NCI-H146 treated with DMSO at 0.1 percent for 48 hours (cell line): Measurements from ENCODE around the gene MEGF10.

Source experiments
- DNase-seq: peaks from one replicate; lab custom pipeline; 2025; ENCODE audit not compliant: unreplicated experiment; lab: John Stamatoyannopoulos, UW

Gene MEGF10

DNA sequence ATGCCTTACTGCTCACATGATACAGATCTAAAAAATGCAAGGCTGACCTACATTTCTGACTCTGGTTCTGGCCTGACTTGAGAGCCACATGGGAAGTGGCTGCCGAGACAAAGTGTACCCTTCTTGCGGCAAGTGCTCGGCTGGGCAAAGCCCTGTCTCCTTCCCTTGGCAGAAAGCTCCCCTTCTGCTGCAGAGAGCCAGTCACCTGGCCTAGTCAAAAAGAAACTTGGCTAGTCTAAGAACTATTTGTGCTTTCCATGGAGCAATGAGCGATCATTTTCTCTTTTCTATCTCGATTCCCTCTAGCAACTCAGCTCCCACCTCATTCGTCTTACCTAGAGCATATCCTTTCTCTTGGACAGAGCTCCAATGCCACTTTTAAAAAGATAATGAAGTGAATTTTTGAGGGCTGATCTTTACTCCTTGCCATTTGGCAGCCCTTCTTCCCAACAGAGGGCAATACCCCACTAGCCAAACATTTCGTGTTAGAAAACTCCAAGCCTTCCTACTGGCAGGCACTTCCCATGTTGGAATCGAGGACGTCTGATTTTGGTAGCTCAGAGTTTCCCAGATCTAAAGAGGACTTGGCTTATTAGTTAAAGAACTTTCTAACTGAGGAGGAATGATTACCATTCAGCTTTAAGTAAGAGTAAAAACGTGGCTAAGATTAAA is 118.8 kb downstream of the MEGF10 start:
- no peak for DNase-seq

DNA sequence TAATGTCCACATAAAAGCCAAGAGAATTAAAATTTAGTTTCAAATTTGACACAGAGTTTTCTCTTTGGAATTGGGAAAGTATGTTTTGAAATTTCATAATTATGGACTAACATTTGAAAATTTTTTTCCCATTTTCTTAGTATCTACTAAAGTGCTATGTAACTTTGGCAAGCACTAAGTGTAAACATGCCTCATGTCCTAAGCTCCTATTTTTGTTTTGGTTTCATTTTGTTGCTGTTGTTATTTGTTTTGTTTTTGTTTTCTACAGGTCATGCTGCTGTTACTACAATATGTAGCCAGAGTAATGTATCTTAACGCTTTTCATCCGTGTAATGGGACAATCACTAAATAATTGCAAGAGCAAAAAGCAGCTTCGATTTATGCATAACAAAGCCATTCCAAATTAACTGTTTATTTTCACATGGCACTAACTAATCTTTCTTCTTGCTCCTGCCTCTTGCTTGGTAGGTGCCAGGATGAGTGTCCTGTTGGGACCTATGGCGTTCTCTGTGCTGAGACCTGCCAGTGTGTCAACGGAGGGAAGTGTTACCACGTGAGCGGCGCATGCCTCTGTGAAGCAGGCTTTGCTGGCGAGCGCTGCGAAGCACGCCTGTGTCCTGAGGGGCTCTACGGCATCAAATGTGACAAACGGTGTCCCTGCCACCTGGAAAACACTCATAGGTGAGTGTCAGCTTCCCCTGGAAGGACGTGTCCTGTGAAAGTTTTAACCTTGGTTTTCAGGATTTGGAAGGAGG is 119.5 kb downstream of the MEGF10 start:
- DNase-seq, result no peak

DNA sequence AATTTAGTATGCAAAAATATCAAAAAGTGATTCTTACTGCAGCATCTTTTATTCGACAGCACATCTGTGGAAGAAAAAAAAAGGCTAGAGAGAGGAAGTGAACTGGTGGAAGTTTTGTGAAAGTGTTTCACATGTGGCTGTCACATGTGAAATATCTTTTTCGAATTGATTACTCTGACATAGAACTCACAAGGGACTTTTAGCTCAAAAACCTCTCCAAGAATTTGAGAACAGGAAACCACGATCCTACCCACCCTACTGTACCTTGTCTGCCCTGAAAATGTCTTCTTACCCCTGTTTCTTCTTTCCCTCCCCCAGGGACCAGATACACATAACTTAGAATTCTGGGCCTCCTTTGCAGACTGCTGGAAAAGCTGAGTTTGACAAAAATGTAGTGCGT is 120.4 kb downstream of the MEGF10 start:
- DNase-seq, result no peak

DNA sequence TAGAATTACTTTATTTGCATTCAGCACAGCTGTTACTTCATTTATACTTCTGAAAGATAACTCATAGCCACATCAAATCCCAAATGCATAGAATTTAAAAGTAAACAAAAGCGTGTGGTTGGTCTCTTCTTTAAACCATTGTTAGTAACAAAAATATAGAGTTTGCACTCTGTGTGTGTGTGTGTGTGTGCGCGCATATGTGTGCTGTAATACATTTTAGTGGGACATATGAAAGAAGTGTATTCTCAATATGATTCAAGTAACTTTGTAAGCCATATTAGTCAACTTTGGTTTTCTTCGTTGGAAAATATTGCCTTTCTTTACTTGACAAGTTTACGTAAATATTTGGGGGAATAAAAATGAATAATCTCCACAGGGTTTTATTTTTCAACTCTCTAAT is 120.8 kb downstream of the MEGF10 start:
- no peak for DNase-seq

DNA sequence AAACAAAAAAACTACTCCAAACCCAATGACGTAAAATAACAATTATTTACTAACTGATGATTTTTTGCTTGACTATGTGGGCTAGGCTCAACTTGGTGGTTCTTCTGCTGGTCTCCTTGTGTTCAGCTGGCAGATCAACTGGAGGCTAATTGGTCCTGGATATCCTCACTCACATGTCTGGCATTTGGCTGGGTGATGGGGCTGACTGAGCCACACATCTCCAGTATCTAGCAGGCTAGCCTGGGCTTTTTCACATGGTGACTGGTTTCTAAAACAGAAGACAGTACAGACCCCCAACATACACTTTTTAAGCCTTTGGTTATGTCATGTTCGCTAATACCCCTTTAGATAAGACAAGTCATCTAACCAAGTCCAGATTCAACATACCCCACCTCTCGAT is 122.1 kb downstream of the MEGF10 start:
- DNase-seq, result no peak

DNA sequence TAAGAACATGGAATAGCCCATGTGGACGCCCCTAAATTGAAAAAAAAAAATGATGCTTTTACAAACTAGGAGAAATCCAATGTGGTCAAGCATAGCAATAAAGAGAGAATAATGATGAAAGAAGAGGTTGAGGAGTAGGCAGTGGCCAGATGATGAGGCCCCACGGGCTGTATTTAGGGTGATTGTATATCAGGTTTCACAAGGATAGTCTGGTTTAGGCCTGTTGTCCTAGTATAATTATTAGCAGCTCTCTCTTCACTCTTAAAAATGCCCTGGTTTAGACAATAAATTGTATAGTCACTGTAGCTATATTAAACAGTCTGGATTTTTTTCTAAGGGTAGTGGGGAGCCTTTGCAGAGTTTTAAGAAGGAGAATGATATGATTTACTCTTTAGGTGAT is 124.4 kb downstream of the MEGF10 start:
- DNase-seq, result no peak

DNA sequence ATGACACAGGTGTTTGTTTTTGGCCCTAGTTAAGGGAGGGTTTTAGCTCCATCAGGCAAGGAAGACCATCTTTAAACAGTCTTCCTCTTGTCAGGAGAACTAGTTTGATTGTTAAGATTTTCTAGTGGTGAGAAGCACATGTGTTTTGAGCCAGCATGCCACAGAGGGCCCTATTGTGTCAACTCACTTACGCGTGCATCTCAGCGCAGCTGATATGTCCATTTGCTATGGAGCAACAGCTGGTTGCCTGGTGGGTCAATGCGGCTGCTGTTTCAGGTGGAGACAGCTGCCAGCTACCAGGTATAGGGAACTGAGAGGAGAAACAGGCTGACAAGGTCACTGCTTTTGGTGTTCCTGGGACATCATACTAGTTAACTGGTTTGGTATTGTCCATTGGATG is 126.3 kb downstream of the MEGF10 start:
- no peak for DNase-seq

DNA sequence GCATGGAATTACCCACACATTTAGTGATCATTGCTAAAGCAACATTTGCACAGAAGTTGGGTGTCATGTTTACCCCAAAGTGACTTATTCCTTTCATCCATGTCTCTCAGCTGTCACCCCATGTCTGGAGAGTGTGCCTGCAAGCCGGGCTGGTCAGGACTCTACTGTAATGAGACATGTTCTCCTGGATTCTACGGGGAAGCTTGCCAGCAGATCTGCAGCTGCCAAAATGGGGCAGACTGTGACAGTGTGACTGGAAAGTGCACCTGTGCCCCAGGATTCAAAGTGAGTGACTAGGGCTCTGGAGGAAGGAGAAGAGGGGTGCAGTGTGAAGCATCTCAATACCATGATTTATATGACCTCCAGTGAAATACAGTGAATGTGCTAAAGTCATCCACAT is 126.9 kb downstream of the MEGF10 start:
- DNase-seq, result no peak

DNA sequence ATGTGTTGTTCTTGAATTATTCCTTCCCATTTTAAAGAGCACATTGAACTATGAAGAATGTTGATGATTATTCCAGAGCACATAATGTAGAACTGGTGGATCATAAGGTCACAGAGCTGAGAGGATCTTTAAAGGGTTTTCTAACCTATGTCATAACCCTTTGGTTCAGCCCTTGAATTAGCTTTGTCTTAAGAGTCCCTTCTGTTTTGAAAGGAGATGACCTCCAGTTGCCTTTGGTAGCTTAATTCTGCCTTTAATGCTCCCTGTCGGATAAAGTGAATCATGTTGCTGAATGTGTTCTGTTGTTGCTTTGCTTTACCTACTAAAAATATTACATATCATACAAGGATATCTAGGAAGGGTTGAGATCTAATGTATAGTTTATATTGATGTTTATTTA is 127.8 kb downstream of the MEGF10 start:
- DNase-seq, result no peak

DNA sequence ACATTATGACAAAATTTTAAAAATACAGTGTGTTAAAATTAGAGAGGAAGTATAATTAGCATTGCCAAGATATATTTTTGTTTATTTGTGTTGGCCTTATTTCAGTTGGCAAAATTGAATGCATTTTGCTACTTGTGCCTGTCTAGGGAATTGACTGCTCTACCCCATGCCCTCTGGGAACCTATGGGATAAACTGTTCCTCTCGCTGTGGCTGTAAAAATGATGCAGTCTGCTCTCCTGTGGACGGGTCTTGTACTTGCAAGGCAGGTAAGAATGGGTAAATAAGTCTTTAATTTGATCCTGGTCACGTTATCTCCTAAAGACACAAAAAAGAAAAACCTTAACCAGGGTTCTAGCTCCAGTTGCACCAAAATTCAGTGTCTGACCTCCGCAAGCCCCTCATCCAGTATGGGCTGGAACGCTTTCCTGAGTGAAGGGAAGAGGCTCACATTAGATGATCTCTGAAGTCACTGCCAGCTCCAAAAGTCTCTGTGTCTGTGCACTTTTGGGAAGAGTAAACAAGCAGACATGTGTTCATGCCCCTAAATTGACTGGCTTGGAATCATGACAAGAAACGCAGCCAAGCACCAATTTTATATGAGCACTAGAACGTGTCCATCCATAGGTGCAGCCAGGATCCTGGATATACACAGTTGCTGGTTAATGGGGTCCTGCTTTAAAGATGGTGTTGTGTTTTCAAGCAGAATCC is 128.5 kb downstream of the MEGF10 start:
- DNase-seq, result no peak

DNA sequence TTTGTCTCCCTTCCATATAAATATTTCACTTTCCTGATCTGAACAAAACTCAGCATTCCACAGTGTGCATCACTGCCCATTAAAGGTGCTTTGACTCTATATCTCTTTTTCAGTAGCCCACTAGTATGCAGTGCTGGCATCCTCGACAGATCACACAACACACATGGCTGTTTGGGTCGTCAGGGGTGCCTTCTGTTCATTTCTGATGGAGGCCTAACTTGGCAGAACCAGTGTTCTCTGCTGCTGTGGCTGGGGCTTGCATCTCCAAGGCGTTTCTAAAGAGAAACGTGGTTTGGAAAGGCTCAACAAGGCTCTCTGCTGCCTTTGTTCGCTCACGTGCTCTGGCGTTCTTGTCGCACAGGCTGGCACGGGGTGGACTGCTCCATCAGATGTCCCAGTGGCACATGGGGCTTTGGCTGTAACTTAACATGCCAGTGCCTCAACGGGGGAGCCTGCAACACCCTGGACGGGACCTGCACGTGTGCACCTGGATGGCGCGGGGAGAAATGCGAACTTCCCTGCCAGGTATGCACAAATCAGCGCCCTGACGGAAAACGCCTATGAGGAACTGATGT is 129.2 kb downstream of the MEGF10 start:
- DNase-seq, result no peak

DNA sequence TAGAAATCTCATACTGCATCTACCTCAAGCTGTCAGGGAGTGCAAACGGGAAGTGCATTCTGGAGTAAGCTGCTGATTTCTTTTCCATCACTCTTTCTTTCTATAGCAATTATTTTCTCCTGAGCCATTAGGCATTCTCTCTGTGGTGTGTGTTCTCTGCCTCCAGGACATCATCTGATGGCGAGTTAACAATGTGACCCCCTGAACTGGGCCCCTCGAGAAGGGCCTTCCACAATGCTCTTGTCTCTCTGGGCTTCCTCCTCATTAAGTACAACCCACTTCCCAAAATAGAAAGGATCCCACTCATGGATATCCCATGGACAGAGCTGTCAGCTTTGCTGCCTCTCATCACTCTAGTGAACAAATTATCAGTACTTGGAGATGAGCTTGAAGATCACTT is 130.2 kb downstream of the MEGF10 start:
- DNase-seq, result no peak

DNA sequence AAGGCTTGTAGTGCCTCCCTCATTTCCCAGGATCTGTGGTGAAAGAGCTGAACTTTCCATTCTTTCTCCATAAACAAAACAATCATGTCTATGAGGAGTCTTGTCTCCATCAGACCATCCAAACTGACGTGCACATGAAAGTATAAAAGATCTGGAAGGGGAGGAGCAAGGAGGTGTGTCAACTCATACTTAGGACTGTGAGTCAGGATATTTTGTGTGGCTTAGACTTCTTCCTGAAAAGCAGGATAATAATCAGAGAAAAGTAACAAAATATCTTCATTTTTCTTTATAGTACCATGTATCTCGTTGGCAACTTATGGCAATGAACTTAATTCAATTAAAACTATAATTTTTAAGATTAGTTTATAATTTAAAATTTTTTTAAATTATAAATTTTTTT is 130.9 kb downstream of the MEGF10 start:
- no peak for DNase-seq

DNA sequence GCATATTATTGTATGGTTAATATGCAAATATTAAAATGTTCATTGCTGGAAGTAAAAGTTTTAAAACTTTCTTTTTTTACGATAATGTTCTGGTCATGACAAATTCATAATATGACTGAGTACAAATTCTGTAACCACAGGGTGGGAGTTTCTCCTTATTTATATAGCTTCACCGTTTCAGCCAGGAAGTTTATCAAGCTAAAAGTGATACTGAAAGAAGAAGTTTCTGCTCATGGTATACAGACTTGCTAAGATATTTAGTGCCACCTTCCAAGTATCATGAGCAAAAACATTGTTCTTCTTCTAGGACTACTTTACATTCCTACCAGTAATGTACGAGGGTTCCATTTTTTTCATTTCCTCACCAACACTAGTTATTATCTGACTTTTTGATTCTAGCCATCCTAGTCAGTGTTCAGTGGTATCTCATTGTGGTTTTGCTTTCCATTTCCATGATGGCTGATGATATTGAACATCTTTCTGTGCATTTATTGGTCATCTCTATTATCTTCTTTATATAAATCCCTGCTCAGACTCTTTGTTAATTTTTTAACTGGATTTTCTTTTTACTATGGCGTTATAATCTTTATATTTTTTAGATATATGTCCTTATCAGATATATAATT is 132.7 kb downstream of the MEGF10 start:
- no peak for DNase-seq

DNA sequence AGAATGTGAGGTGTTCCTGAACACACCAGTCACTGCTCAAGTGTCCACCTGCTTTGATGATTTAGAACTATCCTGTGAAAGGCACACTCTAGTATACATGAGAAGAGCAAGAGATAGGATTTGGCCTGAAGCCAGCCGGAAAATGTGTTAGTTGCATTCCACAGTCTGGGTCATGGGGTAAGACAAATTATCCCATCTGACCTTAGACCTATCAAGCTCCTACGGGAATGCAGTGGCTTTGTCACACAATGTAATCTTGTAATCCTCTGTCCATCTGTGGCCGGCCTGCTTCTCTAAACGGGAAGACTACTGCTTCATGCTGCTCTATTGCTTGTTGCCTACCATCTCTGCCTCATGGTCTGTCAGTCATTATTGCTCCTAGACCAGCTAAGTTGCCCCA is 134.4 kb downstream of the MEGF10 start:
- no peak for DNase-seq

DNA sequence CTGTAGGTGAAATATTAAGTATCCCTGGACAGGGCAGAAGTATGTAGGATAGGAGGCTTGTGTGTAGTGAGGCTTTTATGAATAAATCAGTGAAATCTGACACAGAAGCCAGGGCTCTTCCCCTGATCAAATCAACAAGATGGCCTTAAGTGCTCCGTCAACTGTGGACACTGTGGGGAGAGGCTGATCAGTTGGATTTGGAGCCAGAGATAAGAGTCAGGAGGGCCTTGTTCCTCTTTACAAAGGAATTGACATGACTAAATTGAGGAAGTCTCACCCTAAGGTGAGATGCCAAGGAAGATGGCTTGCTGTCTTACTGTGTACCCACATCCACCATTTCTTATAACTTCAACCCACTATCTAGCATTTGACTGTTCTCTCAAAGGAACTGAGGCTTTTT is 135.3 kb downstream of the MEGF10 start:
- no peak for DNase-seq

DNA sequence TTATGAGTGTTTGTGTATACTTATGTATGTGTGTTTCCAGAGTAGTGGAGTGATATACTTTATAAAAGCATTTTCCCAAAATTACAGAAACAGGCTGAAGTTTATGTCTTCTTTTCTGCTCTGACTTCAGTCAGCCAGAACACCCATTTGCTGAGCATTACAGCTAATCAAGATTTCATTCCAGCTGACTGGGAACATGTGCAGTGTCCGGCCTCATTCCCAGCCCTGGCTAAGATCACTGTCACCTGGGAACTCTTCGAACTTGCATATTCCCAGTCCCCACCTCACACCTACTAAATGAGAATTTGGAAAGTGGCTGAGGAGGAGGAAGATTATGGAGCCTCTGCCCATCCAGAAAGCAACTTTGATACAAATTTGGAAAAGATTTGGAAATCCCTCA is 136.1 kb downstream of the MEGF10 start:
- DNase-seq, result no peak

DNA sequence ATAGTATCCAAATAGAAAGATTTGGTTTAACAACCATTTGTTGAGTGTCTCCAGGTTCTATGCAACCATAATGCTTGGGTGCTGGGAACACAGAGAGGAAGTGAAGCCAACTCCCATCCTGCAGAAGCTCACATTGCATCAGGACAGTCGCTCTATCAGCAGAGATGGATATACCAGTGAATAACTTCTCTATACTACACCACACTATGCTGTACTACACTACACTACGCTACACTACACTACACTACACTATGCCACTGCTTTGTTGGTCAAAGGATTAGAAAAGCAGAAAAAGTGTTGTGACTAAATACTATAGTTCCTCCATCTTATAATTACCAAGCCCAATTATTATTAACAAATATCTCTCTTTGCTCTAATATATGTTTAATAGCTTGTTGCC is 137.7 kb downstream of the MEGF10 start:
- DNase-seq, result no peak

DNA sequence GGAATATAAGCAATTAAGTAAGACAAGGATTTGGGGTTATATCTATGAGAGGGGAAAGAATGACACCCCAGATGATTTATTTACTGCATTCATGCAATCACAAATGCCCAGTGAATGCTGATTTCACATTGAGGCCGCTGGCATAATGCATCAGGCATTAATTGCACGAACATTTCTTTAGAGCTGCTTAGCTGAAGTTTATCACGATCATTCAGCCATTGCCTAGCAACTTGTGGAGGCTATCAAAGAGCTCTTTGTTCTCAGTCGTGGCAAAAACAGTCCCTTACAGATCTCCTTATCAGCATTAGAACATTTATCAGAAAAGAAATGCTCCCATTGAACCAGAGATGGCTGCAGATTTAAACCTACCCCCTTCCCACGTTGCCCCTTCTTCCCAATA is 138.2 kb downstream of the MEGF10 start:
- no peak for DNase-seq

DNA sequence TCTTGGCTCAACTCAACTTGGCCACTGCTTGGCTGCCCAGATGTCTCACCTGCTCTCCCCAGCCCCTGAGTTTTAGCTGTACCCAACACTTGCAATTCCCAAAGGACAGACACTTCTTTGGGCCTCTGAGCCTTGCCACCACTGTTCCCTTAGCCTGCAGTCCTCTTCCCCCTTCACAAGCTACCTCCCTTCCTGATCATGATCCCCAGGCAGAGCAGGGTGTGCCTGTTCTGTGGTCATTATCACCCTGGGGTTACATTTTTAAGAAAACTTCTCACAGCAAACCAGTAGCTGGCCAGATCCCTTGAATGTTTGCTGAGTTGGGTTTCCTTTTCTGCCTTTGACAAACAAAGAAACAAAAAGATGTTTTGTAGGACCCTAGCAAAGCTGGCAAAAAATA is 139.3 kb downstream of the MEGF10 start:
- DNase-seq, result no peak

DNA sequence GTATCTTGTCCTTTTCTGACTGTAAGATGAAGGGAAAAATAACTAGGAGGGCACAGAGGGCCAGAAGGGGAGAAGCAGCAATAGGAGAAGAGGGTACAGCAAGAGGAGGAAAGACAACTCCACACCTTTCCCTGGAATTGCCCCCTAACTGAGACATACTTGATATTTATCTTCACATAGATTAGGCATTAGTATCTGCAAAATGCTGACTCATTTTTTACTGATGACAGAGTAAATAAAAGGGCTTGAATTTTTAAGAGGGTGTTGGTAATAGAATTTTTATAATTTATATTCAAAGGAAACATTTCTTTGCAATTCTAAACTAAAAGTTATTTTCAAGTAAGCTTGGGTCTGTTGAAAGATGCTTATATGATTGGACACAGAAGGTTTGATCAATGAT is 140.0 kb downstream of the MEGF10 start:
- DNase-seq, result no peak
